Caki2 (cell line): Measurements from ENCODE around the gene ACBD4. TPM values are rescaled to one million over a fixed set of nuclear protein-coding genes. Genes with fewer than 3 reads are reported as not detected.
"Not testable (repeated sequence)": the region's sequence is repeated elsewhere in the genome, so short reads cannot be mapped to it uniquely, and the experiment has no call there.

Experiments
- DNase-seq: peaks from one replicate; pipeline ENCODE4 v3.0.0-alpha.2; 2015; ENCODE audit warnings: low read depth
- in situ Hi-C: cut with HindIII; loops from 2 replicates; pipeline ENCODE4 v1.10.0; 2016; ENCODE audit warnings: low sequenced_read_pairs, low pct_unique_long_range_greater_than_20kb, mixed read lengths
- total RNA-seq: library from RNA; depleted of rRNA; stranded (reverse); fragments of >200 nt; shearing (Covaris generic); gene quantifications from 2 replicates; pipeline ENCODE4 v1.2.3, GENCODE V29; 2014; ENCODE audit warnings: low replicate concordance

ACBD4 gene
- total RNA-seq, 1 experiment from 2014 or later = 7.8 TPM

- no peak for DNase-seq
- in situ Hi-C loops = no loop called here
Observed at GRCh38 chr17:45115871-45116270, 19.6 kb upstream of the ACBD4 start.

GRCh38 chr17:45116434-45117016 lies 19.0 kb upstream of the ACBD4 start:
- in situ Hi-C loops = no loop called here
- no peak for DNase-seq

DNA sequence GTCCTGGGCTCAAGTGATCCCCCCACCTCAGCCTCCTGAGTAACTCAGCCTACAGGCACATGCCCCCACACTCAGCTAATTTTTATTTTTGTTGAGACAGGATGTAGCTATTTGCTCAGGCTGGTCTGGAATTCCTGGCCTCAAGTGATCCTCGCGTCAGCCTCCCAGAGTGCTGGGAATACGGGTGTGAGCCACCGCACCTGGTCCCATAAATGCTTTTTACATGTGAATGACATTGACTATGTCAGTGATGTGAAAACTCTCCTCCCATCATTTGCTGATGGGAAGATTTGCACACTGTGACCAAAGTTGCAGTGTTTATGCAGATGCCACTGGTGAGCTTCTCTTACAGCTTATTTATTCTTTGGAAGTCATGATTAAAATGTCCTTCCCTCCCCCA lies 18.2 kb upstream of the ACBD4 start:
- no peak for DNase-seq
- in situ Hi-C loops = no loop called here

DNA sequence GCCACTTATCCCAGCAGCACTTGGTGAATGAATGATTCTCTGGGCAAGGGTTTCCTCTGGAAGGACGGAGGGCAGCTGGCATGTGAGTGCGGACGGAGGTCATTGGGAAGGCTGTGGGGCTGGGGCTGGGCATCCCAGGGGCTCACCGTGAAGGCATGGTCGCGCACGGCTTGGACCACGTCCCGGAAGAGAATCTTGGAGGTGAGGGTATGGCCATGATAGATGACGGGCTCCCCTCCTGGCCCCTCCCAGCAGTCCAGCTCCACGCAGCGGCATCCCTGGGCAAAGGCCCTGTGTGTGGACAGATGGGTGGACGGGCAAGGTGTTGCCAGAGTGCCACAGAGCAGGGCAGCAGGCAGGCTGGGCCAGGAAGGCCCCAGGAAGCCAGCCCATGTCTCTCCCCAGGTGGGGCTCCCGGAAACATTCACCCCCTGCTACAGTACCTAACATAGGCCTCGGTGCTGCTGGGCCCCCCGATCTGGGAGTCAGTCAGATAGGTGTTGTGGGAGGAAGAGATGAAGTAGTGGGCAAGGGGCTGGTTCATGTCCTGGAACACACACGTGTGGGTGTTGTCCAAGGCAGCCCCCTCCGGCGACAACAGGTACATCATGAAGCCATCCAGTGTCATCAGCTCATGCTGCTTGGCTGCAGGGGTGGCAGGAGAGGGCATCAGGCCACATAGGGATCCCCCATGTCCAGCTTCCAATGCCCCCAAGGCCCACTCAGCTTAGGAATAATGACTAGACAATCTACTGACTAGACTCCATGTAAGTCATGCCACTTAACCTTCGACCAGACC lies 17.4 kb upstream of the ACBD4 start:
- no peak for DNase-seq
- in situ Hi-C loops = no loop called here

GRCh38 chr17:45118691-45119090 lies 16.8 kb upstream of the ACBD4 start:
- in situ Hi-C loops = no loop called here
- DNase-seq = no peak

DNA sequence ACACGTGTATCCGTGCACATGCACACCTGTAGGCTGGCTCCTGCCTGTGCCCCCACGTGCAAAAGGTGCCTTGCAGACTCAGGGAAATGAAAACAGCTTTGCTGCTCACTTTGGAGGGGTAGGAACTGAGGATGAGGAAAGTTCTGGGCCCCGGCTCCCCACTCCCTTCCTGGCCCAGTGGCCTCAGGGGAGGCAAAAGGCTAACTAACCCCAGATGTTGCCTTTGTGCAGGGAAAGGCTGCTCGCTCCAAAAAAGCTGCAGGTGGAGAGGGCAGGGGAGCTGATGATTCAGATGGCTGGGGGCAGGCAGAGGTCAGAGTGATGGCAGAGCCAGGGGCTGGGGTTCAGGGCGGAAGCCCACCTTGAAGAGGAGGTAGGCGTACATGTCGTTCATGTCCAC lies 15.5 kb upstream of the ACBD4 start:
- no peak for DNase-seq
- in situ Hi-C loops = no loop called here

- no peak for DNase-seq
- in situ Hi-C loops = no loop called here
Observed at GRCh38 chr17:45120558-45120957, 14.9 kb upstream of the ACBD4 start.

- in situ Hi-C loops = no loop called here
- DNase-seq = no peak
Observed at GRCh38 chr17:45121055-45121454, 14.4 kb upstream of the ACBD4 start.

- in situ Hi-C loops = no loop called here
- DNase-seq = no peak
Observed at GRCh38 chr17:45123076-45123770, 12.3 kb upstream of the ACBD4 start.

DNA sequence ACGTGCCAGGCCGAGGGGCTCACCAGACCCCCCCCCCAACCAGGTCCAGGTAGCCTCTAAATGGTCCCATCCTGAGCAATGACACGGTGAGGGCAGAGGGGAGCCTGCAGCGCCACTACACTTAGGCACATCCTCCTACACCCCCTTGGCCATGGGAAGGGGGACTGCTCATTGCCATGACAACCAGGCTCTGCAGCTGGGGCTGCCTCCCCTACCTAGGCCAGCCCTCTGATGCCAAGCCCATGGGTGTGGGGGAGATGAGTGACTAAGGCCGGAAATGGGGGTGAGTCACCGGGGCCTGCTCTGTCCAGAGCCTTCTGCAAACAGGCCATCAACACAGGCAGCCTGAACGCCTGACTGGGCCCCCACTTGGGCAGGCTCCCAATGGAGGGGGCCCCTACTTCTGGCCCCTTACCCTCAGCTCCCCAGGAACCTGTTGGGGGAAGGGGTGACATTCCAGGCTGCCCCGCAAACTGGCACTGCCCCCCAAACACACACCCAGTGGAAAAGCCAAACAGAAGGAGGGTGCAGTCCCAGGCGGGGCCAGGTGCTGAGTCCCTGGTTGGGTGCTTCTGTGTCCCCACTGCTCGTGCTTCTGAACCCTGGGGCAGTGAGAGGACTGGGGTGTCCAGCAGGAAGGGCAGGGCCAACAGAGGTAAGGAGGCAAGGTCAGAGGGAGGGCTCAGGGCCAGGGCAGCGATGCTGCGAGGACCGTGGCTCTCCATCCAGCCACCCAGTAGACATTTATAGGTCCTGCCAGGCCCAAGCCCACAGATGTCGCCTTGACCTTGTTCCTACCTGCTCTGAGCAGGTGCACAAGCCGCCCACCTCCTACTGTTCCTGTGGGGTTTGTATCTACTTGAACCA lies 11.3 kb upstream of the ACBD4 start:
- peak; percentile 86 for DNase-seq
- in situ Hi-C loops = no loop called here

GRCh38 chr17:45124797-45125122 lies 10.7 kb upstream of the ACBD4 start:
- DNase-seq, in situ Hi-C loops: not testable (repeated sequence)

DNA sequence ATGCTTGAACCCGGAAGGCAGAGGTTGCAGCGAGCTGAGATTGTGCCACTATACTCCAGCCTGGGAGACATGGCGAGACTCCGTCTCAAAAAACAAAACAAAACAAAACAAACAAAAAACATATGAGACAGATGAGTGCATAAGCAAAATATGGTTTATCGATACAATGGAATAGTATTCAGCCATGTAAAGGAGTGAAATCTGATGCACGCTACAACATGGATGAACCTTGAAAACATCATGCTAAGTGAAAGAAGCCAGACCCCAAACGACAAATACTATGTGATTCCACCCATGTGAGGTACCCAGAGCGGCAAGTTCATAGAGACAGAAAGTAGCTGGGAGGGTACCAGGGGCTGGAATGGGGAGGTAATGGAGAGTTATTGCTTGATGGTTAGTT lies 10.0 kb upstream of the ACBD4 start:
- in situ Hi-C loops = no loop called here
- no peak for DNase-seq

GRCh38 chr17:45127207-45127547 lies 8.3 kb upstream of the ACBD4 start:
- DNase-seq = no peak
- in situ Hi-C loops = no loop called here

DNA sequence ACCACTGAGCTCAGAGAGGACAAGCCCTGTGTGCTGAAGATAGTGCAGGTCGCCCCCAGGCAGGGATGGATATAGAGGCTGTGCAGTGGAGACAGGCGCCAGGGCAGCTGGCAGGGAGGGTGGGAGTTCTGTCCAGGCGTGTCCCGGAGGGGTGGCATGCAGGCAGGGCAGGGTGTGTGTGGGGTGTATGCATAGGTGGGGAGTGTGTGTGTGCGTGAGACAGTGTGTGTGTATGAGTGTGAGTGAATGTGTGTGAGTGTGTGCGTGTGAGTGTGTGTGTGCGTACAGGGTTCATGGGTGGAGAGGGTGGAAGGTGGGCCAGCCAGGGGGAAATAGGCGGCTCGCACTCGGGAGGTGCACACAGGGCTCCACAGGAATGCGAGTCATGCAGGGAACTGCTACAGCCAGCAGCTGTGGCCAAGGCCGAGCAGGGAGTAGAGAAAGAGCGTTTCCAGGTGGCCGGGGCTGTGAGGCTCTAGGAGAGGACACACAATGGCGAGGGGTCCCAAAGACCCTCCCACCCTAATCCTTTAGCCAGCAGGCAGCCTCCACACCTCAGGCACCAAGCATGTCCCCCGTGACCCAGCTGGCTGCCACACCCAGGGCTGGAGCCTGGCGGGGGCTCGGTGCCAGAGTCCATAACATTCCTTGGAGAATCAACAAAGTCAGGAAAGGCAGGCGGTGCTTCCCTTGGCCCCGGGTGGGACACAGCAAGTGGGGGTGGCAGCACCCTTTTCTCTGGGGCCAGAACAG lies 7.8 kb upstream of the ACBD4 start:
- peak; percentile 75 for DNase-seq
- in situ Hi-C loops = no loop called here

- in situ Hi-C loops = no loop called here
- no peak for DNase-seq
Observed at GRCh38 chr17:45128331-45128730, 7.2 kb upstream of the ACBD4 start.

DNA sequence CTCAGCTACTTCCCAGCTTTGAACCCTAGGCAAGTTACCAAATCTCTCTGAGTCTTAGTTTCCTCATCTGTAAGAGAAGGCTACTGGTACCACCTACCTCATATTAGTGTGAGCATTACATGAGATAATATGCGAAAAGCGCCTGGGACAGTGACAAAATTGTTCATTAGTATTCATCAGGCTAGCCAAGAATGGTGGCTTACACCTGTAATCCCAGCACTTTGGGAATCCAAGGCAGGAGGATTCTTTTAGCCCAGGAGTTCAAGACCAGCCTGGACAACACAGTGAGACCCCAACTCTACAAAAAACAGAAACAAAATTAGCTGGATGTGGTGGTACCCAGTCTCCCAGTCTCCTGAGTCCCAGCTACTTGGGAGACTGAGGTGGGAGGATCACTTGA lies 6.5 kb upstream of the ACBD4 start:
- no peak for DNase-seq
- in situ Hi-C loops = no loop called here

DNA sequence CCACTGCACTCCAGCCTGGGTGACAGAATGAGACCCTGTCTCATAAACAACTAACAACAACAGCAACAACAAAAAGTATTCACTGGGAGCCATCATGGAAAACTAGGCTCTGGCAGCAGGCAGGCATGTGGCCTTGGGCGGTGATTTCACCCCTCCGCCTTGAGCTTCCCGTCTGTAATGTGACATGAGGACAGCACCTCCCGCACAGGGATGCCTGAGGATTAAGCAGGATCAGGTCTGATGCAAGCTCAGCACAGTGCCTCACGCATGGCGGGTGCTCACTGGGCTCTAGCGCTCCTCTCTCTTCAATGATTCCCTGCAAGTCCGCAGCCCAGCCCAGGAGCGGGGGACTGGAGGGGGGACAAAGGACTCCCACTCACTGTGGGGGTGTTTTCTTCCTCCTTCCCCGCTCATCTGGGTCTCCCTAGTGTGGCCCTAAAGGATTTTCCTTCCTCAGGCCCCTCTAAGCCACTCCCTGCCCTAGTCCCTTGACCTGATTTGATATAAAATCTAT lies 6.0 kb upstream of the ACBD4 start:
- in situ Hi-C loops = no loop called here

More for the DNA sequence above, 6.0 kb upstream of the ACBD4 start:
- peak; percentile 77 for DNase-seq
